CD1c-positive myeloid dendritic cell (primary cell): Measurements from ENCODE around the gene METTL17.
"Not testable (repeated sequence)": the region's sequence is repeated elsewhere in the genome, so short reads cannot be mapped to it uniquely, and the experiment has no call there.

Source experiments
- DNase-seq: peaks from one replicate; pipeline ENCODE4 v3.0.0-alpha.2; 2016; ENCODE audit errors: extremely low spot score

Gene METTL17, protein sequence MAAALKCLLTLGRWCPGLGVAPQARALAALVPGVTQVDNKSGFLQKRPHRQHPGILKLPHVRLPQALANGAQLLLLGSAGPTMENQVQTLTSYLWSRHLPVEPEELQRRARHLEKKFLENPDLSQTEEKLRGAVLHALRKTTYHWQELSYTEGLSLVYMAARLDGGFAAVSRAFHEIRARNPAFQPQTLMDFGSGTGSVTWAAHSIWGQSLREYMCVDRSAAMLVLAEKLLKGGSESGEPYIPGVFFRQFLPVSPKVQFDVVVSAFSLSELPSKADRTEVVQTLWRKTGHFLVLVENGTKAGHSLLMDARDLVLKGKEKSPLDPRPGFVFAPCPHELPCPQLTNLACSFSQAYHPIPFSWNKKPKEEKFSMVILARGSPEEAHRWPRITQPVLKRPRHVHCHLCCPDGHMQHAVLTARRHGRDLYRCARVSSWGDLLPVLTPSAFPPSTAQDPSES

GRCh38 chr14:20989787-20990600, at the start of gene METTL17:
METTL17 (plus strand) TSS chr14:20989980; CDS start chr14:20990003, 23 bp downstream.
- DNase-seq = peak; percentile 95

DNA sequence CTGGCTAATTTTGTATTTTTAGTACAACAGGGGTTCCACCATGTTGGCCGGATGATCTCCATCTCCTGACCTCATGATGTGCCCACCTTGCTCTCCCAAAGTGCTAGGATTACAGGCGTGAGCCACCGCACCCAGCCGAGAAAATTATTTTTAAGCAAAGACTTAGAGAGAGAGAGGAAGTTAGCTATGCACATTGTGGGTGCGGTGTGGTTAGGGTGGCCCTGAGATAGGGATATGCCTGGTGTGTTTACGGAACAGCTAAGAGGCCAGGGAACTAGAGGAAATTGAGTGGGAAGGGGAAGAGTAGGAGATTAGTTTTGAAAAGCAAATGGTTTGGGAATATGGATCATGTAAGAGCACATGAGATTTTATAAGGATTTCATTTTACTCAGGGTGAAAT, 44.6 kb upstream of the METTL17 start:
- peak; percentile 62 for DNase-seq

- not testable (repeated sequence) for DNase-seq
These were observed 43.1 kb upstream of the METTL17 start for GRCh38 chr14:20946707-20947106.

GRCh38 chr14:20954736-20955537, 34.8 kb upstream of the METTL17 start, which contains the start of gene RNASE2:
RNASE2 (plus strand) TSS chr14:20955487; CDS start chr14:20955772, 285 bp downstream.
- DNase-seq = not testable (repeated sequence)

DNA sequence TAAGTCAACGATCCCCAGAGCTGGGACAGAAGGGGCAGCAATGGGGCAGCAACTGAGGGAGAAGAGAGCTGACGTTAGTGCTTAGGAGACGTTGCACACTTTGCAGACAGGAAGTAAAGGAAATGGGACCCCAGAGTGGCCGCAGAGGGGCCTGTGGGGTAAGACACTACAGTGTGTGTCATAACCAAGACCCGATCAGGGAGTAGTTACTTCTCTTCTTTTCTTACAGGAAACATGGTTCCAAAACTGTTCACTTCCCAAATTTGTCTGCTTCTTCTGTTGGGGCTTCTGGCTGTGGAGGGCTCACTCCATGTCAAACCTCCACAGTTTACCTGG, 34.3 kb upstream of the METTL17 start:
- DNase-seq = peak; percentile 35

DNA sequence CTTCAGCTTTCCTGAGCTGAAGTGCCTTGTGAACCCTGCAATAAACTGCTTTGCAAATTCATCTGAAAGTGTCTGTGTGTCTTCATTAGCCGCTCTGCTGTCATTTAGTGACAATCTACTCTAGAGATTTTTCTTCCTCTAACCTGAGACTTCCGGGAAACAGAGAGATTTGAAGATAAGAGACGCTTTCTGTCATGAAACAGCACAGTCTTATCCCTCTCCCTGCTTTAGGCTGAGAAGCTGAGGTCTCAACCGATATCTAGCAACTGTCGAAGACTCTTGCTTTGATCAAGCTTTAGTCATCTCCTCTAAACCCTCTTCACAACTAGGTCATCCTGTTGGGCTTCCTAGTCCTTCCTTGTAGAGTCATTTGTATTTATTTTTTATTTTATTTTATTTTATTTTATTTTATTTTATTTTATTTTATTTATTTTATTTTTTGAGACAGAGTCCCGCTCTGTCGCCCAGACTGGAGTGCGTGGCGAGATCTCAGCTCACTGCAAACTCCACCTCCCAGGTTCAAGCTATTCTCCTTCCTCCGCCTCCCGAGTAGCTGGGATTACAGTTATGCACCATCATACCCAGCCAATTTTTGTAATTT, 33.3 kb upstream of the METTL17 start:
- no peak for DNase-seq

GRCh38 chr14:20958946-20959345, 30.8 kb upstream of the METTL17 start:
- not testable (repeated sequence) for DNase-seq

DNA sequence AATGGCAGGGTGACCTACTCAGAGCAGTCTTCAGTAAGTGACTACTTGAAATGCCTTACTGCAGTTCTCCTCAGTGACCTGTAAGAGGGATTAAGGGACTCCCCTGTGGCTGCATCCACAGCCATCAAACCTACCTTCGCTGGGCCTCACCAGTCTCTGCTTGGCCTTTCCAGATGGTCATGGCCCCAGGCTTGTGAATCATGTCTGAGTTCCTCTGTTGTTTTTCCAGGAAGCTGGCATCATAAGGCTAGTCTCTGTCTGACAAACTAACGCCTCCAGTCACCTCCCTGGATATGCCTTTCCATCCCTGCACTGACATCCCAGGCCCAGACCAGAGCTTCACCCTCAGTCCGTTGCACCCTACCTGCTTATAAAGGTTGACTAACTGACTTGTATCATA, 20.4 kb upstream of the METTL17 start:
- no peak for DNase-seq

- DNase-seq = no peak
These were observed 19.2 kb upstream of the METTL17 start for GRCh38 chr14:20970647-20970982.

DNA sequence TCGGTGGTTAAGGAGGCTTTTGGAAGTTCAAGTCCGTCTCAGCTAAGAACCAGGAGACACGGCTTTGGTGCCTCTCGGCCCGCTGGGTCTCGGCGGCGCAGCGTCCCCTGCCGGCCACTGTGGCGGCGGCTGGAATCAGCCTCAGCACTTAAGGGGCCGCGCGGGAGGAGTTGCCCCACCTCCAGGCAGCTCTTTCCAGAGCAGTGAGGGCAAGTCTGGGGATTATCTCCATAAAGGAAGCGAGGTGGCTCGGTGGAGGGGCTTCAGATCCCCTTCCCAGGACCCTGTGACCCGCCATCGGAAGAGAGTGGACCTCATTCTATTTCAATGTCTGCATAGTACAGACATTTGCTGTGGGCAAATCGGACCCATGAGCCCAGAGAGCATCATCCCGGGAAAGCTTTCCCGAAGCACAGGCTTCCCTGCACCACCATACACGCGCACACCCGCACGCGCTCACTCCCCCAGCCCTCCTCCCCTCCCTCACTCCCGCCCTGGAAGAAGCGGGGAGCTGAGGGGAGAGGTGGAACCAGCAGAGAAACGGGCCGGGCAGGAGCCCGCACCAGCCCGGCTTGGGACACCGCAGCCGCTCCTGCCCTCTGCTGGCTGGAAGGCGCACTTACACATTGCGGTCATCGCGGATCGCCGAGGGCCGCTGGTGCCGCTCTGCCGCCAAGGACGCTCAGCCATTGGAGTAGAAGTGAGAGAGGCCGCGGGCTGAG, 18.6 kb upstream of the METTL17 start:
- DNase-seq = peak; percentile 89

- no peak for DNase-seq
These were observed 18.1 kb upstream of the METTL17 start for GRCh38 chr14:20971705-20972021.

- DNase-seq = no peak
These were observed 16.3 kb upstream of the METTL17 start for GRCh38 chr14:20973501-20973900.

DNA sequence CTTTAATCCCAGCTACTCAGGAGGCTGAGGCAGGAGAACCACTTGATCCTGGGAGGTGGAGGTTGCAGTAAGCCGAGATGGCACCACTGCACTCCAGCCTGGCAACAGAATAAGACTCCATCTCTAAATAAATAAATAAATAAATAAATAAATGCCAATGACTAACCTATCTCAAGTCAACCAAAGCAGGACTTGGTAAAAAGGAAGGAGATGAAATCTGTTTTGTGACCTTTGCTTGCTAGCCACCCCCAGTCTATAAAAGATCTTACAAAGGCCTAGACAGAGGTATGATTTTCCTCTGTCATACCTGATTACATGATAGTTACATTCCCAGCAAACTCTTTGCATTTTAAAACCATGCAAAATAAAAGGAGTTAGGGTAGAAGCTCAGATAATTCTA, 13.5 kb upstream of the METTL17 start:
- no peak for DNase-seq

GRCh38 chr14:20978687-20979086, 11.1 kb upstream of the METTL17 start:
- DNase-seq = no peak

GRCh38 chr14:20980906-20981305, 8.9 kb upstream of the METTL17 start:
- no peak for DNase-seq

GRCh38 chr14:20982646-20983369, 7.0 kb upstream of the METTL17 start:
- no peak for DNase-seq

DNA sequence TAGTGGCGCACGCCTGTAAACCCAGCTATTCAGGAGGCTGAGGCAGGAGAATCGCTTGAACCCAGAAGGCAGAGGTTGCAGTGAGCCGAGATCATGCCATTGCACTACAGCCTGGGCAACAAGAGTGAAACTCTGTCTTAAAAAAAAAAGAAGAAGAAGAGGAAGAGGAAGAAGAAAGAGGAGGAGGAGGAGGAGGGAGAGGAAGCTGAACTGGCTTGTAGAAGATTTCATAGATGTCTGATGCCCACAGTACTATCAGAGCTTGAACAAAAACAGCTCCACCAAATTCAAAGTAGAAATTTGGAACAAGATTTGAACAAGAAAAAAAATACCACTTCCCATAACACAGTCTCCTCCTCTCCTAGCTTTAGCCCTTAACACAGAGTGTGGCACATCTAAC, 4.1 kb upstream of the METTL17 start:
- DNase-seq = peak; percentile 38

DNA sequence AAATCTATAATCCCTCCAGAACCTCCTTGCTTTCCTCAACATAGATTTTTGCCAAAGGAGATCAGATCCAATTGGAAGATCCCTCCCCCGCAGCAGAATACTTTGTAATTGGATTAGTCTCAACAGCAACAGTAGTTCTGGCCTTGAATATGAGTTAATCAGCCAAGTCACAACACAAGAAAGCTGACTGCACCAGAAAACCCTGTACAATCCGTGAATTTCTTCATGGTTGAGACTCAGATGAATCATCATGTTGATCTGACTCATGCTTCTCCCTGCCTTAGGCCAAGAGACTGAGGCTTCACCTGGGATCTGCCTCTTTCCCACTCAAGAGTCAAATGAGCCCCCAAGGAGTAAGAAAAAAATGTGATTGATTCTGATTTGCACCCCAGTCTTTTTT, 3.0 kb upstream of the METTL17 start:
- DNase-seq = peak; percentile 75

- DNase-seq = peak; percentile 55
These were observed 886 bp upstream of the METTL17 start for GRCh38 chr14:20988717-20989470.

- DNase-seq = no peak
These were observed 351 bp upstream of the METTL17 start for GRCh38 chr14:20989471-20989786.
